Measurements from ENCODE around the gene HYAL2.

DNA sequence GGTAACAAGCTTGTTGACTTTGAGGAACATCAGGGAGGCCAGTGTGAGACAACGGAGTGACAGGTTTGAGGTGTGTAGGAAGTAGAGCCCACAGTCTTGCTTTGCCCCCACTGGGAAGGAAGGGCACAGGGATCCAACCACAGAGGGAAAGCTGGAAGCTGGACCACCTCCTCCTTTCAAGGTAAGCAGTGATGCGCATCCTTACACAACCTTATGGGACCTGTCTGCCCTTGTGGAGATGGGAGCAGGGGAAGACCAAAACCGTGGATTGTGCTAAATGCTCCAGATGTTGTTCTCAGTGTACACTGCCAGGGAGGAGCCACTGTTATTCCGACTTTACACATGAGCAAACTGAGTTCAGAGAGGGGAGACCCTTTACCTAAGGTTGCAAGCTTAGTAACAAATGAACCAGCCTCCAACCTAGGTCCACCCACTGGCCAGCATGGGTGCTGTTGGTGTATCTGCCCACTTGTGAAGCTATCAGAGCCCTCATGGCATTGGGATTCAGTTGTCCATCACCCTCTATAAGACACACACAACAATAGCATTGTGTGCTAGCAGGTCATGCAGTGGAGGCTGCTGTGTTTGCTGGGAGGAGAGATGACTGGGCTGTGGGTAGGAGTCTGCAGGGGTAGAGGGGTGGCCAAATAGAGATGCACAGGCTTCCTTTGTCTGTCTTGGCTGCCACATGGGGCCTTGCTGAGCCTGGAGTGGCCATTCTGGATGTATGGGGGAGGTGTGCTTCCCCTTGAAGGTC, 44.2 kb downstream of the HYAL2 start:
- TF ChIP-seq MYC (IDR thresholded peaks at IDR 0.05; ENCODE audit: borderline replicate concordance, low read length): no peak
- TF ChIP-seq, protein P1, sequence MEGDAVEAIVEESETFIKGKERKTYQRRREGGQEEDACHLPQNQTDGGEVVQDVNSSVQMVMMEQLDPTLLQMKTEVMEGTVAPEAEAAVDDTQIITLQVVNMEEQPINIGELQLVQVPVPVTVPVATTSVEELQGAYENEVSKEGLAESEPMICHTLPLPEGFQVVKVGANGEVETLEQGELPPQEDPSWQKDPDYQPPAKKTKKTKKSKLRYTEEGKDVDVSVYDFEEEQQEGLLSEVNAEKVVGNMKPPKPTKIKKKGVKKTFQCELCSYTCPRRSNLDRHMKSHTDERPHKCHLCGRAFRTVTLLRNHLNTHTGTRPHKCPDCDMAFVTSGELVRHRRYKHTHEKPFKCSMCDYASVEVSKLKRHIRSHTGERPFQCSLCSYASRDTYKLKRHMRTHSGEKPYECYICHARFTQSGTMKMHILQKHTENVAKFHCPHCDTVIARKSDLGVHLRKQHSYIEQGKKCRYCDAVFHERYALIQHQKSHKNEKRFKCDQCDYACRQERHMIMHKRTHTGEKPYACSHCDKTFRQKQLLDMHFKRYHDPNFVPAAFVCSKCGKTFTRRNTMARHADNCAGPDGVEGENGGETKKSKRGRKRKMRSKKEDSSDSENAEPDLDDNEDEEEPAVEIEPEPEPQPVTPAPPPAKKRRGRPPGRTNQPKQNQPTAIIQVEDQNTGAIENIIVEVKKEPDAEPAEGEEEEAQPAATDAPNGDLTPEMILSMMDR (IDR thresholded peaks at IDR 0.05): no peak
- TF ChIP-seq KDM1A (IDR thresholded peaks at IDR 0.05; ENCODE audit: low read depth): no peak
- TF ChIP-seq POLR2A (IDR thresholded peaks at IDR 0.05; ENCODE audit: low read length): no peak

Data from A549 (cell line).